Ovary (tissue), 9 donors: ENCODE data around the gene LHX2. TPM values are rescaled to one million over a fixed set of nuclear protein-coding genes. Genes with fewer than 3 reads are reported as not detected.

ENCODE experiments used
- DNase-seq, 5 donors: peaks; one replicate each; pipeline ENCODE4 v3.0.0-alpha.2; 2019 to 2020
- H3K27ac ChIP-seq, 2 donors: fragments of 200-600 bp; one replicate each; pipeline versions ENCODE4 v1.5.1 to v1.8.0; 2019 to 2022
- H3K27me3 ChIP-seq: fragments of 200-600 bp; one replicate; pipeline ENCODE4 v1.8.0; 2022
- H3K36me3 ChIP-seq: fragments of 200-600 bp; sonication (generic); one replicate; pipeline ENCODE4 v1.5.1; 2019
- H3K4me1 ChIP-seq: one replicate; pipeline ENCODE4 v1.8.1; 2013; ENCODE audit warnings: mild to moderate bottlenecking, moderate library complexity; ENCODE audit not compliant: insufficient read depth
- H3K4me3 ChIP-seq: fragments of 200-600 bp; sonication (generic); one replicate; pipeline ENCODE4 v1.5.1; 2017
- H3K9me3 ChIP-seq, 2 donors: fragments of 200-600 bp in 1 of 2; sonication (generic) in 1 of 2; one replicate each; pipeline versions ENCODE4 v1.5.1 to v1.8.1; 2013 to 2019; ENCODE audit warnings: mild to moderate bottlenecking in 1 of 2, moderate library complexity in 1 of 2
- EP300 ChIP-seq: sonication (generic); formaldehyde crosslinking; IDR thresholded peaks from one replicate; pipeline ENCODE4 v1.6.1; 2017; ENCODE audit warnings: antibody characterized with exemption
- POLR2A ChIP-seq: fragments of 450-650 bp; IDR thresholded peaks from one replicate; pipeline ENCODE4 v1.6.1; 2017; ENCODE audit warnings: antibody characterized with exemption, mild to moderate bottlenecking, moderate library complexity
- WGBS, 3 donors: extraction: QIAGEN DNeasy Blood & Tissue Kit in 1 of 3; methylation state at CpG; one replicate each; pipeline versions ENCODE4 v1.1.5 to v1.1.7; 2013 to 2017; 5-methylcytosine and 5-hydroxymethylcytosine counted together
- intact Hi-C, 4 donors: fragments of 100-400 bp; cut with DNase I; formaldehyde crosslinking; loops; one replicate each; pipeline versions ENCODE4 v1.11.0 to v1.15.1; 2022 to 2023
- polyA plus RNA-seq, 2 donors: library from polyadenylated mRNA; stranded (reverse); fragments of 200-250 nt in 1 of 2; fragments of 350-450 nt in 1 of 2; fragmentation: Illumina TruSeq in 1 of 2; extraction: RNeasy Lipid Tissue Mini Kit (QIAGEN cat#74804) in 1 of 2; gene quantifications; one replicate each; pipeline ENCODE4 v1.2.3, GENCODE V29; 2013 to 2014
- total RNA-seq, 7 donors: library from RNA; depleted of rRNA in 2 of 7; stranded (reverse); fragments of >200 nt in 2 of 7; fragmentation: NEBNext Ultra II Directional in 3 of 7; extraction: Animal tissue kit (Norgen Biotek cat#: 25700) in 3 of 7; gene quantifications; one replicate each; pipeline versions ENCODE4 v1.1.0 to v1.2.4, GENCODE V29; 2016 to 2023
- TF ChIP-seq, protein P1 (sequence below), 3 donors: fragments of 450-650 bp in 2 of 3; fragments of 200-600 bp in 1 of 3; IDR thresholded peaks; one replicate each; pipeline versions ENCODE4 v1.5.1 to v1.8.0; 2016 to 2022; ENCODE audit warnings: antibody characterized with exemption in 3 of 3, mild to moderate bottlenecking in 1 of 3
- donor health status: DM: no; HTN: no; CAD: no; lungs with moderate emphysema.
- donor health status: DM: no; HTN: no; CAD: no.
- donor health status: Bipolar disorder and iron deficiency.
- donor health status: DM: yes; HTN: yes; CAD: no.
- donor health status: DM: no; HTN: no; CAD: no.
- donor health status: DM: yes; HTN: yes; CAD: no.

The LHX2 gene
- total and polyA plus RNA-seq, 9 donors, result 0.10 to 17.0 (median 0.49) TPM; not detected in 5

DNA sequence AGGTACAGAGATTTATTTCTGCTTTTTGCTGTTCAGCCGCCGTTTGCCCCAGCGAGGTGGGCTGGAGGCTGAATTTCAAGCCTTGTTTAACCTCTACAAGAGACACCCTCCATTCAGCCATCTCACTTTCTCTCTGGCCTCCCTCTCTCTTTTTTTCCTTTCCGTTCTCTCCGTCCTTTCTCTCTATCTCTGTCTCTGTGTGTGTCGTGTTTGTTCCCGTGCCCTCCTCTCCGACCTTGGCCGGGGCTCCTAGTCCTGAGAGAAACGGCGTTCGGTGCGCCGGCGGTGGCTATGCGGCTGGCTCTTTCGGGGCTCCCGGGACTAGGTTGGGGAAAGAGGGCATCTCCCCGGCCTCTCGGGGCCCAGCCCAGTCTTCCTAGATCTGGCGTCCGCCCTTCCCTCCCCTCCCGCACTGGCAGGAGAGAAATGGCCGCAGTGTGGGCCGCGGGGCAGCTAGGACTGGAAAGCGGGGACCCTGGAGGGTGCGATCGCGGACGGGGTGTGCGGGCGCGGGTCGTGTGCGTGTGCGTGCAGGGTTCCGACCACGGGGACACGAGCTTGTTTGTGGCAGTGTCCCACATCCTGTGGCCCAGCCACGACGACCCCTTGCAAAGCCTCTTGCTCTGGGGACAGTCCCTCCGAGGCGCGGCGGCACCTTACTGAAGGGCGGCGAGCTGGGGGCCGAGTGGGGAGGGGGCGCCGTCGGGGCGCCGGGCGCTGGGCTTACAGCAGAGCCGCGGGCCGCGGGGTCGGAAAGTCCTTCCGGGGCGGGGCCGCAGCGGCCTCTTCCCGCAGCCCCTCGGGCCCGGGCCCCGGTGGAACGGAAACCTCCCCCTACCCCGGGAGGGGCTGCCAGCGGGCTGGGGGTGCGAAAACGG is 5.7 kb downstream of the LHX2 start:
- H3K27me3 ChIP-seq, result peaks cover 5% of the 10 kb centered on the region
- H3K36me3 ChIP-seq, result no peaks in the 10 kb centered on the region
- H3K9me3 ChIP-seq, result no peaks in the 10 kb centered on the region
- no peak overlapping the region for H3K4me3 ChIP-seq
- no peak overlapping the region for H3K27ac ChIP-seq
- intact Hi-C loops, result no loop called here
- 4 to 5% (median 5%) methylated on average over 36 to 73 of the region's 73 CpGs for WGBS, 3 donors
- TF ChIP-seq POLR2A (no peak), EP300 (no peak)
- TF ChIP-seq, protein P1, sequence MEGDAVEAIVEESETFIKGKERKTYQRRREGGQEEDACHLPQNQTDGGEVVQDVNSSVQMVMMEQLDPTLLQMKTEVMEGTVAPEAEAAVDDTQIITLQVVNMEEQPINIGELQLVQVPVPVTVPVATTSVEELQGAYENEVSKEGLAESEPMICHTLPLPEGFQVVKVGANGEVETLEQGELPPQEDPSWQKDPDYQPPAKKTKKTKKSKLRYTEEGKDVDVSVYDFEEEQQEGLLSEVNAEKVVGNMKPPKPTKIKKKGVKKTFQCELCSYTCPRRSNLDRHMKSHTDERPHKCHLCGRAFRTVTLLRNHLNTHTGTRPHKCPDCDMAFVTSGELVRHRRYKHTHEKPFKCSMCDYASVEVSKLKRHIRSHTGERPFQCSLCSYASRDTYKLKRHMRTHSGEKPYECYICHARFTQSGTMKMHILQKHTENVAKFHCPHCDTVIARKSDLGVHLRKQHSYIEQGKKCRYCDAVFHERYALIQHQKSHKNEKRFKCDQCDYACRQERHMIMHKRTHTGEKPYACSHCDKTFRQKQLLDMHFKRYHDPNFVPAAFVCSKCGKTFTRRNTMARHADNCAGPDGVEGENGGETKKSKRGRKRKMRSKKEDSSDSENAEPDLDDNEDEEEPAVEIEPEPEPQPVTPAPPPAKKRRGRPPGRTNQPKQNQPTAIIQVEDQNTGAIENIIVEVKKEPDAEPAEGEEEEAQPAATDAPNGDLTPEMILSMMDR (IDR thresholded peaks at IDR 0.05), result no peak
- DNase-seq, result no peak
- peaks cover under 1% of the 10 kb centered on the region for H3K4me1 ChIP-seq

DNA sequence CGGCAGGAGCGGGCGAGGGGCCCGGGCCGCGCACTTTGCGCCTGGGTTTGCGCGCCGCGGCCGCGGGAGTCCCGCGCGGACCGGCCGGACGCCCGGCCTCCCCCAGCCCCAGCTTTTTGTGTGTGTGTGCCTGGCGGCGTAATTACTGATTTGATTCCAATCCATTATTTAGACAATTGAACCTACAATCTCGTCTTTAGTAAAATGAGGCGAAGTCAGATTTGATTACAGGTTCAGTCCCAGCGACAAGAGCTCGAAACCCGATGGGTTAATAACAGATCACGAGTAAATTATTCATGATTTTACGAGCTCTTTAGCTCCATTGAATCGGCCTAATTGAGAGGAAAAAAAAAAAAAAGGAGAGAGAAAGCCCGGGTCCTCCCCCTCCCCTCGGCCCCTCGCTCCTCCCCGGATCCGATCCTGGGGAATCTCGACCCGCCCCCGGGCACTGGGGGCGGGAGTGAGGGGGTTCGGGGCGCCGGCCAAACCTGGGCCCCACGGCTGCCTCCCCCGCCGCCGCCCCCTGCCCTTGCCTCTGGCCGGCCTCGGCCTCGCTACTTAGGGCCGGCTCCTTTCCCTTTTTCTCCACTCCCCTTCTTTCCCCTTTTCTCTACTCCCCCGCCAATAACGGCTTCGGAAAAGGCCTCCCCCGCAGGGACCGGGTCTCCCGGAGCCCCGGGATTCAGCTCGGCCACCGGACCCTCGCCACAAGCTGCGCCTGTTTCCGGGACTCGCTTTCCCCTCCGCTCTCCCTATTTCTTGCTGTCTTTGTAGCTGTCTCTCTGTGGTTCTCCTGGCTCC is 6.6 kb downstream of the LHX2 start:
- intact Hi-C loops, result no loop called here

DNA sequence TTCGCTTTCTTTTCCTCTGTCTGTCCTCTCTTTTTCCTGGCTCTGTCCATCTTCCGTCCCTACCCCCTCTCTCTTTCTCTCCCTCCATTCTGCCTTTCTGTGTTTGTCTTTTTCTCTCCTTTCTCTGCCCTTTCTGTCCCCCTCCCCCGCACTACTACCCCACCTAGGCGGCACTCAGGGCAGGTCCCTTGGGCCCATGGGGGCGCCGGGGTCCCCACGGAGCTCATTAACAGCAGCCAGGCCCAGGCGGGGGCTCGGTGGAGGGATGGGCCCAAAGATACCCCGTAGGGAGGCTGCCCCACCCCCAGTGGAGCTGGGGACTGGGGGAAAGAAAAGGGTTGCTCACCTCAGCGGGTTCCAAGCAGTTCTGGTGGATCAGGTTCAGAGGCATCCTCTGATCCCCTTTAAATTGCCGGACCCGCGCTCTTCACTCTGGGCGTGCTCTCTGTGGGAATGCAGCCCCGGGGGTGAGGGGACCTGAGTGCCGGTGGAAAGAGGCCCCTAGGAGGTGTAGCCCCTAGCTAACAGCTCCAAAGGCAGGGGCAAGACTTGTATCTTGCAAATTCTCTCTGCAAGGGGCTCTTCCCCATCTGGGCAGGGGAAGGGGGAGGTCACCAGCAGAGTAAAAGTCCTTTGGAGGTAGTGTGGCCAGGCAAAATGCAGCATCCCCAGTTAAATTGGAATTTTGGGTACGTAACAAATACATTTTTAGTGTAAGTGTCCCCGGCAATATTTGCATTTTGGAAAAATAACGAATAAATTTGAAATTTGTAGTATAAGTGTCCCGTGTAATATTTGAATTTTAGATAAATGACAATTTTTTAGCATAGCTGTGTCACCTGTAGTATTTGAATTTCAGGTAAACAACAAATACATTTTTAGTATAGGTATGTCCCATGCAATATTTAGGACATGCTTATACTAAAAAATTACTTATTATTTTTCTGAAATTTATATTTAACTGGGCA is 7.4 kb downstream of the LHX2 start:
- intact Hi-C loops, result no loop called here
- H3K4me3 ChIP-seq, result no peak overlapping the region
- WGBS, 3 donors, result 7 to 13% (median 12%) methylated on average over 15 to 21 of the region's 21 CpGs
- no peaks in the 10 kb centered on the region for H3K27me3 ChIP-seq
- no peak overlapping the region for H3K27ac ChIP-seq
- no peak for DNase-seq
- H3K9me3 ChIP-seq, result no peaks in the 10 kb centered on the region
- H3K4me1 ChIP-seq, result no peaks in the 10 kb centered on the region
- no peaks in the 10 kb centered on the region for H3K36me3 ChIP-seq
- TF ChIP-seq POLR2A (no peak), EP300 (no peak)
- TF ChIP-seq, protein P1 (IDR thresholded peaks at IDR 0.05), result no peak

More for the DNA sequence above, 6.6 kb downstream of the LHX2 start:
- Histone ChIP-seq H3K36me3 (no peaks in the 10 kb centered on the region), H3K27ac (no peak overlapping the region), H3K27me3 (no peaks in the 10 kb centered on the region), H3K4me1 (no peaks in the 10 kb centered on the region), H3K9me3 (no peaks in the 10 kb centered on the region), H3K4me3 (no peak overlapping the region)
- DNase-seq, result no peak
- TF ChIP-seq EP300 (no peak), POLR2A (no peak)
- TF ChIP-seq, protein P1 (IDR thresholded peaks at IDR 0.05), result no peak
- 4 to 5% (median 5%) methylated on average over 64 of the region's 64 CpGs for WGBS, 3 donors
